Measurements from ENCODE around the gene TGFA. TPM values are rescaled to one million over a fixed set of nuclear protein-coding genes. Genes with fewer than 3 reads are reported as not detected.

Gene TGFA
- total RNA-seq, 1 donor from 2014 or later = 0.31 TPM

DNA sequence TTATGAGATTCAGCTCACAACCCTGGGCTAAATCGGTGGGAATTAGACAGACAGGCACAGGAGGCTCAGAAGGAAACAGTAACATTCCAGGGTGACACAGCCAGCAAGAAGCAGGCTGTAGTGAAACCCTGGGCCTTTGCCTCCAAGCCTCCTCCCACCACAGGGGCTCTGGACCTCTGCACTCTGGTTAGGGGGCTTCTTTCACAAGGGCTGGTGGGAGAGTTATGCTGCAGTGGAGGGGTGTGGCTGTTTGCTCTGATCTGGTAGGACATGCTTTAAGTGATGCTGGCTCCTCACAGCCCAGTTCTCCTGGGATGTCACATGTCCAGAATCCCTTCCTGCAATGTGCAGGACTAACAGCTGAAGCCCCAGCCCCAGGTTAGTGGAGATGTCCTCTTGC lies 109.9 kb downstream of the TGFA start:
- TF ChIP-seq CTCF (IDR thresholded peaks at IDR 0.05) = no peak
- Mint-ChIP-seq H3K4me1 (no peaks in the 10 kb centered on the region), H3K9me3 (peaks cover 2% of the 10 kb centered on the region), H3K4me3 (no peak overlapping the region), H3K27me3 (peaks cover 7% of the 10 kb centered on the region), H3K27ac (no peak overlapping the region), H3K36me3 (ENCODE audit: low read depth) (no peaks in the 10 kb centered on the region)
- ChIA-PET POLR2A (no interaction called here), CTCF (no interaction called here)
- intact Hi-C loops (cut with micrococcal nuclease) = no loop called here
- ATAC-seq (ENCODE audit: low read depth) (no peak), DNase-seq (no peak)

DNA sequence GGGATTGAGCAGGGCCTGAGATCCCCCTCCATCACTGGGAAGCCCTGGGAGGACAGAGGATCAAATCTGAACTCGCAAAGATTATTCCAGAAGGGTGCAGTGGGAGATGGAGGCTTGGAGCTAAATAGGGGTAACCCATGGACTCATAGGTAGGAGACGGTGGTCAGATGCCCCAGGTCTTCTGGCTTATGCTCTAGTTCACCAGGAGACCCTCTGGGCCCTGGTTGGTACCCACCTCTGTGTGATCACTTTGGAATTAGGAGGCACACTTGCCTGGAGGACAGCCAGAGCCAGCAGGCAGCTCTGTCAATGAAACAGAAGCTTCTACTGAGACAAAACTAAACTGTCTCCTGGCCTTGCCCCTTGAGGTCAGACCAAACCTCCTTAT lies 110.6 kb downstream of the TGFA start:
- DNase-seq = no peak

DNA sequence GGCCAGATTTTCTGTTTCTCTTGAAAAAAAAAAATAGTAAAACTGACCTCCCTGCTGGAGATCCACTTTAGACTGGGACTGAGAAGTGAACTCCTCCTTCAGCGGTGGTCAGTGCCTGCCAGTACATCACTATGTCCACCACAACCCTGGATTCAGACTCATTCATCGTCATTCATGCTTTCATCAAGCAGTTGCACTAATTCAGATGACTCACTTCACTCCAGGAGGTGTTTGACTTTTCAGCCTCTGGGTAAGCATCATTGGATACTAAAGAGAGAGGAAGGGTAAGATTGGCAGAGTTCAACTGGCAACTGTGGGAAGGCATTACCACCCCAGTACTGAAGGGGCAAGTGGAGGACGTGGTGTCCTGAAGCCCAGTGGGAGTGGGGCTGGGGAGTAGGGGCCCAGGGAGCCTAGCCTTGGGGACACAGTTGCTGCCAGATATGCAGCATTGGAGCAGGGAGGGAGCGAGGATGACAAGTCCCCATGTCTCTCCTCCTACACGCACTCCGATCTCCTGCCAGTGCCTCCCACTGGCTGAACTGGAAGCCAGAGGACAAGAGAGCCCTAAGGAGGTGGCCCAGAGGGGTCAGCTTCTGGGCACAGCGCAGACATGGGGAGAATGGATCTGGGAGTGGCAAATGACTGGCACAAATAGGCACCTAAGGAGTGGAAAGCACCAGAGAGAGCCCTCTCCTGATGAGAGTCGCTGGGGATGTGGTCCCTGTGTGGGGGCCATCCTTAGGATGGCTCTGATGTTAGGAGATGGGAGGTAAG lies 111.1 kb downstream of the TGFA start:
- TF ChIP-seq CTCF (IDR thresholded peaks at IDR 0.05) = no peak
- Mint-ChIP-seq H3K4me3 (no peak overlapping the region), H3K27me3 (peaks cover 8% of the 10 kb centered on the region), H3K36me3 (ENCODE audit: low read depth) (no peaks in the 10 kb centered on the region), H3K9me3 (peaks cover 2% of the 10 kb centered on the region), H3K4me1 (no peaks in the 10 kb centered on the region), H3K27ac (no peak overlapping the region)
- ChIA-PET POLR2A (no interaction called here), CTCF (no interaction called here)
- DNase-seq = no peak
- ATAC-seq (ENCODE audit: low read depth) = no peak
- intact Hi-C loops (cut with micrococcal nuclease) = no loop called here

More for the DNA sequence above, 110.6 kb downstream of the TGFA start:
- no peaks in the 10 kb centered on the region for H3K36me3 Mint-ChIP-seq (ENCODE audit: low read depth)
- H3K4me1 Mint-ChIP-seq = no peaks in the 10 kb centered on the region
- H3K27ac Mint-ChIP-seq = no peak overlapping the region
- H3K4me3 Mint-ChIP-seq = no peak overlapping the region
- ATAC-seq (ENCODE audit: low read depth) = no peak
- intact Hi-C loops (cut with micrococcal nuclease) = no loop called here
- POLR2A ChIA-PET = no interaction called here
- no peak for TF ChIP-seq CTCF (IDR thresholded peaks at IDR 0.05)
- CTCF ChIA-PET = no interaction called here
- peaks cover 2% of the 10 kb centered on the region for H3K9me3 Mint-ChIP-seq
- peaks cover 8% of the 10 kb centered on the region for H3K27me3 Mint-ChIP-seq

DNA sequence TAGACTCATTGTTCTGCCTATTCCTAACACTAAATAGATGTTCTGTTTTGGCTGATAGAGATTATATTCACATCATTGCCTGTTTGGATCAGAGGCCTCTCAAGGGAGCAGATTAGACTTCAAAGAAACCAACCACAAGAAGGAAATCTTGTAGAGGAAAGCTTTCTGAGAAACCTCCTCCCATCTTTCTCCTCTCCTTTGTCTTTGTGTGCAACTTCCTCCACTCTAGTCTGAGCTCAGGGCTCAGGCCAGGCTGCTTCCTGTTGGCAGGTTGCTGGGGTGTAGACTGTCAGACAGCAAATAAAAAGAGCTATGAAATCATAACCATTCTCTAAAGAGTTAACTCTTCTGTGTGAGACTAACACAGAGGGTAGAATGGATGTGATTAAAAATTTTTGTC lies 113.0 kb downstream of the TGFA start:
- no peak for TF ChIP-seq CTCF (IDR thresholded peaks at IDR 0.05)
- CTCF ChIA-PET = no interaction called here
- POLR2A ChIA-PET = no interaction called here
- H3K27me3 Mint-ChIP-seq = peaks cover 8% of the 10 kb centered on the region
- no peaks in the 10 kb centered on the region for H3K4me1 Mint-ChIP-seq
- intact Hi-C loops (cut with micrococcal nuclease) = no loop called here
- DNase-seq = no peak
- H3K9me3 Mint-ChIP-seq = peaks cover 2% of the 10 kb centered on the region
- no peak overlapping the region for H3K4me3 Mint-ChIP-seq
- ATAC-seq (ENCODE audit: low read depth) = no peak
- no peak overlapping the region for H3K27ac Mint-ChIP-seq
- no peaks in the 10 kb centered on the region for H3K36me3 Mint-ChIP-seq (ENCODE audit: low read depth)

- ATAC-seq (ENCODE audit: low read depth) (no peak), DNase-seq (no peak)
- no peaks in the 10 kb centered on the region for H3K36me3 Mint-ChIP-seq (ENCODE audit: low read depth)
- H3K4me3 Mint-ChIP-seq = no peak overlapping the region
- peaks cover 9% of the 10 kb centered on the region for H3K27me3 Mint-ChIP-seq
- CTCF ChIA-PET = no interaction called here
- H3K4me1 Mint-ChIP-seq = no peaks in the 10 kb centered on the region
- no peak for TF ChIP-seq CTCF (IDR thresholded peaks at IDR 0.05)
- POLR2A ChIA-PET = no interaction called here
- H3K27ac Mint-ChIP-seq = no peak overlapping the region
- no peaks in the 10 kb centered on the region for H3K9me3 Mint-ChIP-seq
- intact Hi-C loops (cut with micrococcal nuclease) = no loop called here
Measured at GRCh38 chr2:70435138-70435537, 118.5 kb downstream of the TGFA start.

Data from activated B cell treated with CpG ODN at 0.5 μM for 24 hours (primary cell).